Islet precursor cell (in vitro differentiated cells): ENCODE results near the gene SHLD1.
A peak's percentile ranks its signal among the peaks of the same experiment; 100 is the strongest.

ENCODE experiments used
- DNase-seq: peaks from one replicate; pipeline ENCODE4 v3.0.0-alpha.2; 2018

The SHLD1 gene

GRCh38 chr20:5863040-5863833, 113.0 kb downstream of the SHLD1 start:
- DNase-seq = no peak

GRCh38 chr20:5864428-5864827, 114.2 kb downstream of the SHLD1 start:
- DNase-seq = no peak

DNA sequence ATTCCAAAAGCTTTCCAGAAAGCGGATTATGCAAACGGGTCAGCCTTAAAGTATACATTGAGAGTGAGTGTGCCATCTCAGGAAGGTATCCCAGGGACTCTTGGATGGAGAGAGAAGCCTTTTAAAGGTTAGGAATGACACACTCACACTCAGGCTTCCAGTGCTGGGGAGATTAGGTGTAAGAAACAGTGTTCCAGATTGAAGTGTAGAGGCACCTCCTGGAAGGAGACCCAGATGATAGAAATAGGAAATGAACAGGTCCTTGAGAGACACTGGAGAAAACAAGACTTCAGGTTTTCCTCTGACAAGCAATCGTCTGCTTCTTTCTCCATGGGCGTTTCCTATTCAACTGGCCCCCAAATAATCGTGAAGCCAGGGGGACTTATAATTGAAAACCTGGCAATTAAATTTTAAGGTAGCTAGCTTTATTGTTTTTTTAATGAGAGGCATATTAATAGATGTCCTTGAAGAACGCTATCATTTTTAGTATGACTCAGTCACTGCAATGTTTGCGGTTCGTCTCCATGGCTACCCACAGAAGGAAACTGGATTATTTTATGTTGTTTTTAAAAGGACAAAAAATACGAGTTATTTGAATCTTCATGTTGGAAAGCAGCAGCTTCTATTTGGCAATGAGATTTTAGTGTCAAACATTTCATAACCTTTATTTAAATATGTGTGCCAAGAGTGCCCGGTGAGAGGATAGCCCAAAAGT, 114.8 kb downstream of the SHLD1 start:
- no peak for DNase-seq

- DNase-seq = no peak
Measured at GRCh38 chr20:5865604-5866003, 115.4 kb downstream of the SHLD1 start.

DNA sequence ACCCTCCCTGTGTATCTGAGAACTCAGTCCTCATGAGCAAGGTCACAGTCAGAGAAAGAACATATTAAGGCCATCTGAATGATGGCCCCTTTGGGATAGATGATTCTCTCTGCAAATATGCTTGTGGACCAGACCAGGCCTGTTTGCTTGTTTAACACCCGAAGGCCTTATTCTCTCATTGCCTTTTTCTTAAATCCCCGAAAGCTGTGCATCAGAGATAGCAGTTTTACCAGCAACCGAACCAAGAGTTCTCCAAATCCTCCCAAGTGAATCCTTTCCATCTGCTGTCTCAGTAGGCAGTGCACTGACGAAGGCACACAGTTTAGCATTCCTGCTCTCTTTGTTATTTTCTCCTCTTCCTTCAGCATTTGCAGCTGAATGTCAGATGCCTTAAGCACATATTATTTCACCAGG, 120.4 kb downstream of the SHLD1 start:
- DNase-seq = no peak

DNA sequence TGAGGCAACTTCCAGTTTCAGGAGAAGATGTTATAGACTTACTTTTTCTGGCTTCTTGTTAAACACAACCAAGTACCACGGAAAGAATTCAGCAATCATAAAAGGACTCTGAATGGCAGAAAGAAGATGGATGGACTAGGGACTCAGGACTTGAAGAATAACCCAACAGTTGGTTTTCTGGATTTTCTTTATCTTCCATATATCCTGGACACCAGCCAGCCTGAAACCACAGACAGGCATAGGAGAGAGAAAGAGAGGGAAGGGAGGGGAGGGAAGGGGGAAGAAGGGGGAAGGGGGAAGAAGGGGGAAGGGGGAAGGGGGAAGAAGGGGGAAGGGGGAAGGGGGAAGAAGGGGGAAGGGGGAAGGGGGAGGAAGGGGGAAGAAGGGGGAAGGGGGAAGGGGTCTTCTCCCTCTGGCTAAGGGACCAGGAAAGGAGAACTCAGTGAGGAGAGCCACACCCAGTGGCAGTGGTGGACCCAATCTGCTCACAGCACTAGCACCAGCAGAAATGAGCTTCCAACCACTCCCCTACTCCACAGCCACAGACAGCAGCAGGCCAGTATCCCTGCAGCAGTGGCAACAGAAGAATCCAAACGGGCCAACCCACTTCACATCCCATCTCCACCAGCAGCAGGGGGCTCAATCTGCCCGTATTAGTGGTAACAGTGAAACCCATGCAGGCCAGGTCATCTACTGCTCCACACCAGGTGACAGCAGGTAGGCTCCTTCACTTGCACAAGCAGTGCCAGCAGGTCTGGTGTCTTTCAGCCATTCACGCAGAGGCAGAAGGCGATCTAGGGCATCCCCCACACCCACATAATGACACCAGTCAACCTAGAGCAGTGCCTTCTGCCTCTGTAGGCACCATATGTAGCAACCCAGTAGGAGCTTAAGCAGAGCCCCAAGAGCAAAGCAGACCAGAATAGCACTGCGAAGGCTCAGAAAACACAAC, 121.5 kb downstream of the SHLD1 start:
- DNase-seq = no peak

DNA sequence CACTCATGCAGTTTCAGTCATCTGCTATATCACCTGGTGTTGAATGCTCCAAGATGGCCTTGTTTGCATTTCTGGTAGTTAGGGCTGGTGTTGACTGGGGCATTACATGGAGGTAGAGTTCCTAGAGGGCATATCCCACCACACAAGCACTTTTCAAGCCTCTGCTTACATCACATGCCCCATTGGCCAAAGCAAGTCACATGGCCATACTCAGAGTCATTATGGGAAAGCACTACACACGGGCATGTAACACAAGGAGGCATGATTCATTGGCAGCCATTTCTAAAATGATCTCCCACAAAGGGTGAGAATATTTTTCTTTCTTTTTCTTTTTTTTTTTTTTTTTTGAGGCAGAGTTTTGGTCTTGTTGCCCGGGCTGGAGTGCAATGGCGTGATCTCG, 126.9 kb downstream of the SHLD1 start:
- no peak for DNase-seq

DNA sequence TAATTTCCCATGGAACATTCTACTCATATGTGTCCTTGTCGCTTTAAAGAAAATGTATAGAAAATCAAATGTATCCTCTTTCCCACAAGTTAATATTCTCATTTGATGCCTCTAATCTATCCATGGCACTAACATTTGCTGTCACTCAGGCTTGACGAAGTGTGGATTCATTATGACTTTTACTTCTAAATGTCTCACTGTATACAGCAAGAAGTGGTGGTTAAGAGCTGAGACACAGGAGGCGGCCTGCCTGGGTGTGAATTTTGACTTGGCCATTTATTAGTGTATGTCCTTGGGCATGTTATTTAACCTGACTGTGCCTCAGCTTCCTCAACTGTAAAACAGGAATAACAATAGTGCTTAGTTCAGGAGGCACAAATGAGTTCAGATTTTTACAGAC, 130.1 kb downstream of the SHLD1 start:
- no peak for DNase-seq

DNA sequence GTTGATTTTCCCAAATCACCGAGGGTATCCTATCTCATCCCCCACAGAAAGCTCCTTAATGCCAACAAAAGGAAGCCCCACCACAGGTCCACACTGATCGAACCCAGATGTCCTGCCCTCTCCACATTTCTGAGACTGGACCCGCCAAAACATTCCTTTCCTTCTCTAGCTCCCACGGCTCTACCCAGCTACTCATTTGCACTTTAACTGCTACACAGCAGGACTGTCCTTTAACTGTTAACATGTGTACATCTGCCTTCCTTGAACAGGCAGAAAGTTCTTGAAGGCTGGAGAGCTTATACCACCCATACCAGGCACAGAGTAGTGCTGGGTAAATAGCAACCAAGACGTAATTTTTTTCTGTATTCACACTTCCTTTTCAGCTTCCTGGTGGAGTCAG, 131.5 kb downstream of the SHLD1 start:
- DNase-seq = no peak

GRCh38 chr20:5882166-5882565, 132.0 kb downstream of the SHLD1 start:
- DNase-seq = no peak

- DNase-seq = no peak
Measured at GRCh38 chr20:5884465-5885335, 134.5 kb downstream of the SHLD1 start.

DNA sequence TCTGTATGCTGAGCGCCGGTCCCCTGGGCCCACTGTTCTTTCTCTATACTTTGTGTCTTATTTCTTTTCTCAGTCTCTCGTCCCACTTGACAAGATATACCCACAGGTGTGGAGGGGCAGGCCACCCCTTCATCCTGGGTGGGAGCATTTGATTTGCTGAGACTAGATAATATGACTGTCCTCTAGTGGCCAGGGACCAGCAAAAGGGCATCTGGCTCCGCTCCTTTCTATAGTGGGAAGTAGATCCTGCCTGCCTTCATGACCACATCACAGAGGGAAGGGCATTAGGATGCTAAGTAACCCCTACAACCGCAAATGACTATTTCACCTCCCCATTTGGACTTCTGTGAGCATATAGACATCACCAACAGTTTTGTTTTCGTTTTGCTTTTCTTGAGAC, 135.7 kb downstream of the SHLD1 start:
- peak; percentile 12 for DNase-seq

DNA sequence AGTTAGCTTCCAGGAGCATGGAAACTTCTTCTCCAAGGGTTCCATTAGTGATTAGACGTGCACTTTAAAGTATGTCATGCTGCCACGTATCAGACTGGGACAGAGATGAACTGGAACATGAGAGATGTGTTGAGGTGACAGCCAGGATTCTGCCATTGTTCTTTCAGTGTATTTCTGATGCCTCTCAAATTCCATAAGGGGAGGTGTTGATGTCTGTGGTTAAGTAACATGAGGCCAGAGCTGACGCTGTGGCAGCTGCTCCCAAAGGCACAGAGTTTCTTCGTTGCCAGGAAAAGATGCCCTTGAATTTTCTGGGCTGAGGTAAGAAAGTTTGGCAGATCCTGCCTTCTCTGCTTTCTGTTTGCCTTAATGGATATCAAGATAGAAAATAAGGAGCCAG, 136.6 kb downstream of the SHLD1 start:
- peak; percentile 29 for DNase-seq

DNA sequence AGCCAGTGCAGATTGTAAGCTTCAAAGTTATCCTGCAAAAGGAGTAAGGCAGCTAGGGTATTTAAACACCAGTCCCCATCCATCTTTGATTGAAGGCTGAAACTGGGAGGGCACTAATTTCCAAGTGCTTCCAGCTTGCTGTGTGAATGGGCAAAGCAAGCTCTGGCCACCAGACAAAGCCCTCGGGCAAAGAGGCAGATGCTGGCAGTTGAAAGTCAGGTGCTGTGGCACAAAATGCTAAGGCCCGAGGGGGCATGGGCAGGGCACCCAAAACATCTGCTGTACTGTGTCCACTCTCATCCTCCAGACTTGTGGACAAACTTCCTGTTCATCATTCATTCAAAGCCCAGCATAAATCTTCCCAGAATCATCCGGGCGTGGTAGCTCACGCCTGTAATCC, 137.2 kb downstream of the SHLD1 start:
- peak; percentile 27 for DNase-seq

DNA sequence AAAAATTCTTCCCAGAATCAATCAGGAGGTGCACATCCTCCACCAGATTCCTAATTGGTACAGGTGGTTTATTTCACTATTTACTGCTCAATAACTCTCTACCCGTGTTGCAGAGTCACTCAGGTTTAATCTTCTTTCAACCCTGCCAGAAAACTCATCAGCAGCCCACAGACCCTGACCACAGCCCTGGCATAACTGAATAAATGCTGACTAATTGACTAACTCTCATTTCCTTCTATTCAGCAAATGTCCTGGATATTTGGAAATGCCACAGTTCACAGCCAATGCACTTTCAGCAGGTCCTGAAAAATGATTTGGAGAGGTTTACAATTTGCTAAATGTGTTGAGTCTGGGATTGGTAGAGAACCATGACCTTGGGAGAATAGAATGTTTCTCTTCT, 137.8 kb downstream of the SHLD1 start:
- DNase-seq = no peak

DNA sequence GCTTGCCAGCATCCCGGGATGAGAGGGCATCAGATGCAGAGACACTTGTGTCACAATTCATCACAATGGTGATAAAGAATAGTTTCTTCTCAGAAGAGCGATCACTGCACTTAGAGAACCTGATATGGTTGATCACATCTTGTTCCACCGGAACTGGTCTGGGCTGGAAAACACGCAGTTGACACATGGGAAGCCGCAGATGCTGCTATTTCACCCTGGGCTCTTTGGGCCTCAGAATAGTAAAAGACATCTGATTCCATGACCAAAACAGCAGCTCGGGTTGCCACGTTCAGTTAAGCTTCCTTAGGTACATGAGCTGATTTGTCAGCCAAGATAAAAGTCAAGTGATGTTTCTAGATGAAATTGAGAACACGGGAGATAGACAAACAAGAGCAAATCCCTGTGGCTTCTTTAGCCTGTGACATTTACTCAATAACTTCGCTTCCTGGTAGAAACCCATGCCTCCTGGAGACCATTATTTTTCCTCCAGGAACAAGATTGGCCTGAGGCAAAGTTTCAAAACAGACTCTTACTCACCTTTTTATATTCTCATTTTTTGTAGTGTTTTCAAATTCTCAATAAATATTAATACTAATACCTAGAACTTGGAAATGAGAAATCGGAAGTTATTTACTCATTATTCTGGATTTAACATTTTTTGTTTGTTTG, 140.7 kb downstream of the SHLD1 start:
- DNase-seq = no peak

DNA sequence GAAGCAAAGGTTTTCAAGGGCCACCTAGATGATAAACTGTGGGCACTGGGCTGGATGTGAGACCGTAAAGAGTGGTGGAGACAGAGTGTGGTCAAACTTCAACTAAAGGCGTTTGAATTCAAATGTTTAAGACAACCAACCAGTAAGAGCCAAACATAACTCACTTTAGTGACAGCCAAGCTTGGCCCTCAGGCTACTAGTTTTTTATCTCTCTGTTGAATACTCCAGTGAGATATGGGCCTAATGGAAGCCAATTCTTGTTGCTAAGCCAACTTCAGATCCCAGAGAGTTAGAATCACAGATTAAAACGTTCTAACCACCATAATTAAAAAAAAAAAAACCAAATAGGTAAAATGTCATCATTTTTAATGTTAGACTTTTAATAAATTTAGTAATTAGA, 142.9 kb downstream of the SHLD1 start:
- no peak for DNase-seq

DNA sequence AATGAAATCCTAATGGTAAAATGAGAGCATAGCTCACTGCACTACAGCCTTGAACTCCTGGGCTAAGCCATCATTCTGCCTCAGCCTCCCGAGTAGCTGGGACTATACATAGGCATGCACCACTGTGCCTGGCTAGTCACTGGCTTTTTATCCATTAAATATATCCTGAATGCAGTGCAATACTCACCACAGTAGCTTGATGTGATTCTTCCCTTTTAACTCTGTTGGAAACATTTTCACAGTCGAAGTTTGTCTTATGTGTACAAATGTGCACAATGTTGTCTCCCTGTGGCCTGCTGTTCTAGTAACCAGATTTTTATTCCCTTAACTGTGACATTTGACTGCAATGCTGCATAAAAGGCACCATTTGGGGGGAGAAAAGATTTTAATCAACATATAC, 143.4 kb downstream of the SHLD1 start:
- DNase-seq = no peak

DNA sequence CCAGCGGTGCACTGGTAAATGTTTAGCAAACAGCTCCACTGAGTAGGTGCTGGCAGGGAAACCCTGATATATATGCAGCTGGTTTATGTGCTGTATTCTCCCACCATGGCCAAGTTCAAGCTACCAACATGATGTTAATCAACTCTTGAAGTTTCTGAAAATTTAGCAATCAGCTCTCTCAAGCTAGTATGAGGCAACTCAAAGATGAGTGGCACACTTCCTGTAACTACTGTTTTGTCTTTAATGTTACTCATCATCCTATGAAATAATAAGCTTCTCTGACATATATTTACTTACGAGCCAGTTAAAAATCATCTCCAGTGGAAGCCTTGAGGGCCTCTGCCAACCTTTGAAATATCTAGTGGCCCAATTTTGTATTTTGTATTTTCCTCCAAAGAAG, 145.4 kb downstream of the SHLD1 start:
- DNase-seq = no peak

DNA sequence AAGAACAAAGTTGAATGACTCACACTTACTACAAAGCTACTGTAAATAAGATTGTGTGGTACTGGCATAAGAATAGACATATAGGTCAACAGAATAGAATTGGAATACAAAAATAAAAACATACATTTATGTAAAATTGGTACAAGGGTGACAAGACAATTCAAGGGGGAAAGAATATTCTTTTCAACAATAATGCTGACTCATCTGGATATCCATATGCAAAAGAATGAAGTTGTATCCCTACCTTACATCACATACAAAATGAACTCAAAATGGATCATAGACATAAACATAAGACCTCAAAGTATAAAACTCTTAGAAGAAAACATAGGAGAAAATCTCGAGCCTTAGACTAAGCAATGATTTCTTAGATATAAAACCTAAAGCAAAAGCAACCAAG, 149.2 kb downstream of the SHLD1 start:
- no peak for DNase-seq

DNA sequence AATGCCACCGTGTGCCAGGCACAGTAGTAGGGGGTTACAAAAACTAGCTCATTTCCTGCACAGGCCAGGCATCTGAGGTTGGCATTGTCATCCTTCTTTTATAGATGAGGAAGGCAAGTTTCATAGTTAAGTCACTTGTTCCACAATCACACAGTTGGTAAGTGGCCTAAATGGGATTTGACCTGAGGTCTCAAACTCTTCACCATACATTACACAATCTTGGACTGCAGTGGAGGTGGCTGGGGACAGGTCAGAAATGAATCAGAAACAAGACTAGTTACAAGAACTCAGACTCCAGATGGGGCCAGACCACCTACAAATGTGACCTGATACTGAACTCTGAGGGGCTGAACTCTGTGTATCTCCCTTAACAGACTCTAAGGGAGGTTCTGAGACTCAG, 150.7 kb downstream of the SHLD1 start:
- DNase-seq = no peak

DNA sequence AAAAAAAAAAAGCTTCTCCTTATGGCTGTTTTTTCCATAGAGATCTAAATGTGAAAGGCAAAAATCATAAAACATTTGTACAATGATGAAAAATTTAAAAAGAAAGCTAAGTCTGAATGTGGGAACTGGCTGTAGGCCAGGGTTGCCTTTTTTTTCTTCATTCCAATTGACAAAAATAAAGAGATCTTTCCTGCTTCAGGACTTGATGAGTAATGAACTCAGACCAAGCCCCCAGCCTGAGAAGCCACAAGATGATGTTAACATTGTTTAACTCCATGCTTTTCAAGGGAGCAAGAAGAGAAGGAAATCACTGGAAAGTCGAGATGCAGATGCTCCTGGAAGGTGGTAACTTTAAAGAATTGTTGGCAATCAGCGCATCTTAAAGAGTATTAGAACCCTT, 158.8 kb downstream of the SHLD1 start:
- DNase-seq = peak; percentile 9
